ENCODE results near the gene DHRS3.

GRCh38 chr1:12585536-12585935 lies 32.5 kb downstream of the DHRS3 start:
- TF ChIP-seq ZBTB2 (CRISPR knock-in tag; IDR thresholded peaks at IDR 0.05; ENCODE audit: low read depth) (no peak), FOXA1 (IDR thresholded peaks at IDR 0.05) (no peak), FOXA1 (CRISPR knock-in tag; IDR thresholded peaks at IDR 0.05) (no peak), MAZ (IDR thresholded peaks at IDR 0.05; ENCODE audit: borderline replicate concordance, low read depth, low read length) (no peak), MAZ (CRISPR knock-in tag; IDR thresholded peaks at IDR 0.05; ENCODE audit: low read depth) (no peak), ZNF263 (CRISPR knock-in tag; IDR thresholded peaks at IDR 0.05) (no peak), HOXA7 (CRISPR knock-in tag; IDR thresholded peaks at IDR 0.05) (no peak), CTCF (CRISPR knock-in tag; IDR thresholded peaks at IDR 0.05) (no peak)
